GM20431 (cell line): ENCODE data around the gene VOPP1.

Source experiments
- in situ Hi-C: fragments of 300-500 bp; cut with MseI, MboI; formaldehyde crosslinking; loops from one replicate; pipeline ENCODE4 v1.15.0; 2020; ENCODE audit warnings: low sequenced_read_pairs; ENCODE audit not compliant: unreplicated experiment

The VOPP1 gene

DNA sequence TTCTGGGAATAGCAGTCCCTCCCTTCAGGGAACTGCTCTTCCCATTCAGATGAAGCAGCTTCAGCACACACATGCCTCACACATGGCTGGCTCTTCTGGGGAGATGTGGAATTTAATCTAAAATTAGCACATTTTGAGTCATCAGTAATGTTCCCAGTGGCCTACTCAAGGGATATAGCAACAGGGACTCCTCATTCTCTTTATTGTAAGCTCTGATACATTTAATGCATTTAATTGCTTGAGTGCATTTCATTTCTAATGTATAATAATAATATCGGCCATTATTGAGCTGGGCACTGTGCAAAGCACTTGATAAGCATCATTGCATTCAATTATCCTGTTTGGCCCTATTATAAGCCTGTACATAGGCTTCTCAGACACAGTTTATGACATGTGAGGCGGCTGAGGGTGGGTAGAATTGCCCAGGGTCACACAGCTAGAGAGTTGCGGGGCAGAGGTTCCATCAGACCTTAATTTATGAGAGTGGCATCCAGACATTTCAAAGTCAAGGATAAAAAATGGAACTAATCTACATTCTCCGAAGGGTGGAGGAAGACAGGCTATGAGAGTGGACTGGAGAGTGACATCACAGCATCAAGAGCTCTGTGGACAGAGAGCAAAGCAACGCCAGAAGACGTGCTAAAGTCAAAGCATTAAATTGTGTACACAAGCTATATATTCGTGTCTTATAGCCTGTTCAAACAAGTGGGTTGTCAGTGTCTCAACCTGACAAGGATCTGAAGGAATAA, 130.4 kb downstream of the VOPP1 start:
- in situ Hi-C loops: no loop called here

DNA sequence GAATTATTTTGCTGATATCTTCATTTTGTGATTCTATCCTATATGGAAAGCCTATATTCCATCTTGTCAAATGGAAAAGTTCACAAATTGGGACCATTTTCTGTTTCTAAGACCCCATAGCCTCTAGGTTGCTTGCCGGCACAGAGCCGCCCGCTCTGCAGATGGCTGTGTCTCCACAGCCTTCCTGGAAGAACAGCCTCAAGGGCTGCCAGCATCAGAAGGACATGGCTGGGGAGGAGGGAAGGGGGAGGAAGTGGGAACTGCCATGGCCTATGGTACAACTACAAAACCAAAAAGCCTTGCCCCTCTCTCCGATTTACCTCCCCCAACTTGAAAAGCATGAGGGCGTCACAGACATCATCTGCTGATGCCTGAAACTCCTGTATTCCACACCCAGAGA, 131.3 kb downstream of the VOPP1 start:
- in situ Hi-C loops: no loop called here

DNA sequence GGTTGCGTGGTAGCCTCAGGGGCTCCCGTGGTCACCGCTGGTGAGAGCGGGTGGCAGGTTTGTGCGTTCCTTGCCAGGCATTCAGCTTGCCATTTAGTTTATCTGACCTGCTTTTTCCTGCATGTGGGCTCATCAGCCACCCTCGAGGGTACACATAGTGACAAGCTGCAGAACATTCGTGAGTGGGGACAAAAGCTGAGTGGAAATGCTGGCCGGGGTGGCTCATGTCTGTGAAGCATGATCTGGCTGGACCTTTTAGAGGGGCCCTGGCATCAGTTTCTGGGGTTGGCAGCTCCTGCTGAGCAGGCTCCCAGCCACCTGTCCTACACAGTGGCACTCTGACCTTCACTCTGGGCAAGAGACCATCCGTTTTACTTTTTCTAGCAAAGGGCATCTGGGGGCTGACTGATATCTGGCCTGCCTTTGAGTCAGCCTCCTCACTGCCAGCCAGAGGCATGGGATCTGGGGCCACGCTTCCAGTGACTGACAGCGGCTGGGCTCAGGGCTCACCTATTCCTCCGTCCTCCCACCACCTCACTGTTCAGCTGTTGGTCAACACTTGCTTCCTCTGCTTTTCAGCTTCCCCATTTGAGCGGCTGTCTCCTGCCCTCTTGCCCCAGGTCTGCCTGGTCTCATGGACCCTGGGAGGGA, 132.1 kb downstream of the VOPP1 start:
- in situ Hi-C loops: no loop called here

DNA sequence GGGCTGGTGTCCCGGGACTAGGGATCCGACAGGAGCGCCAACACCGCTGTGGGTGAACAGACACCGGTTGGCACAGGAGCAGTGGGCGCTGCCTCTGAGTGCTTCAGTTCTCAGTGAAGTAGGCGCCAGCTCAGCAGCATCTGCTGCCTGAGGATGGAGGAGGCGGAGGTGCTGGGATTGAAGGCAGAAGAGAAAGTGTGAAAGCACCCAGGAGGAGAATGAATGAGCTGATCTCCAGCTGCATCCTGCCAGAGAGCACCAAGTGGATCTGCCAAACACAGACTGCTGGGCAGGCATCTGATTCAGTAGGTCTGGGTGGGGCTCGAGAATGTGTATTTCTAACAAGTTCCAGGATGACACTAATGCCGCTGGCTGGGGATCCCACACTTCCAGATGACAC, 132.7 kb downstream of the VOPP1 start:
- in situ Hi-C loops: loop anchor here (10.0 kb wide), 1 partner anchor 155 kb away; no protein-coding TSS in a partner anchor

DNA sequence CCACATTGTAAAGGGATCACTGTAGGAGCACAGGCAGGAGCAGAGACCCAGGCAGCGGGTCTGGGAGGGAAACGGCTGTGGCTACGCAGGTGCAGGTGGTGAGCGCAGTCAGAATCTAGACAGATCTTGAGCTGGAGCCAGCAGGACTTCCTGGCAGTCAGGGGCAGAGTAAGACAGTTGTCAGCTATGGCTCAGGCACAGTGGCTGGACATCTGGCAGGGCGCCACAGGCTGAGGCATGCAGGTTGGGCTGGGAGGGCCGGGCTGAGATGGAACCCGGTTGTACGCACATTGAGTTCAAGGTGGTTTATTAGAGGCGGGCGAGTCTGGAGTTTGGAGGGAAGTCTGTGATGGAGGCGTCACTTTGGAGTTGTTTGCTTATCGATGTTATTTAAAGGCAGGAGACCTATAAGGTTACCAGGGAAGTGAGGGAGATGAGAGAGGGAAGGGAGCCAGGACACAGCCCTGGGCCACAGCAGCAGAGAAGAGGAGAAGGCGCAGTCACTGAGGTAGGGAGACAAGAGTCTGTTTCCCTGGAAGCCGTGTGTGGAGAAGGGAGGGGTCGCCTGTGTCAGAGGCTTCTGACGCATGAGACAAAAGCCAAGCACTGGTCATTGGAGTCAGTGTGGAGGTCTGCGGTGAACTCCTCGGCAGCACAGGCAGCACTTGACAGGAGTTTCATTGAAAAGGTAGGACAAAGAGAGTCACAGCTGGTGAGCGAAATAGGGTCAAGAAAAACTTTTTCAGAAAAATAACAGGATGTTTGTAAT, 133.4 kb downstream of the VOPP1 start:
- in situ Hi-C loops: loop anchor here (10.0 kb wide), 1 partner anchor 156 kb away; no protein-coding TSS in a partner anchor

DNA sequence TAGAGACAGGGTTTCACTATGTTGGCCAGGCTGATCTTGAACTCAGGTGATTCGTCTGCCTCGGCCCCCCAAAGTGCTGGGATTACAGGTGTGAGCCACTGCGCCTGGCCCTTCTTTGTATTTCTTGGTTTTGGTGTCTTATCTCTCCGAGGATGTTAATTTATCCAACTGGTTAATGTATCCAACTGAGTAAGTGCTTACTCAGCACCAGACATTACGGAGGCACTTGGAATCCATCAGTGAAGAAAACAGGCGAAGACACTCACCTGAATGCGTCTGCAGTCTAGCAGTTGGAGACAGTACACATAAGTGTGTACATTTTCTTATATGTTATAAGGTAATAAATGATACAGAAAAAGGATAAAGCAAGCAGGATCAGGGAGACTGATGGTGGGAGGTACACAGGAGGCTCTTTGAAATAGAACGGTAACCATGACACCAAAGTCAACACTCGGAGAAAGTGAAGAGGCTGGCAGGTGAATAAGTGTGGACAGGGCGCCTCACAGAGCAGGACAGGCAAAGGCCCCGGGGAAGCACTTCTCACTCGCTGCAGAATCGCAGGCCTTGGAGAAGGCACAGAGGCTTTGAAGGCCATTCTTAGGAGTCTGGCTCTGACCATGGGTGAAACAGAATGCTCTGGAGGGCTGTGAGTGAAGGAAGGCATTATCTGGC, 134.1 kb downstream of the VOPP1 start:
- in situ Hi-C loops: loop anchor here (10.0 kb wide), 1 partner anchor 157 kb away; no protein-coding TSS in a partner anchor

DNA sequence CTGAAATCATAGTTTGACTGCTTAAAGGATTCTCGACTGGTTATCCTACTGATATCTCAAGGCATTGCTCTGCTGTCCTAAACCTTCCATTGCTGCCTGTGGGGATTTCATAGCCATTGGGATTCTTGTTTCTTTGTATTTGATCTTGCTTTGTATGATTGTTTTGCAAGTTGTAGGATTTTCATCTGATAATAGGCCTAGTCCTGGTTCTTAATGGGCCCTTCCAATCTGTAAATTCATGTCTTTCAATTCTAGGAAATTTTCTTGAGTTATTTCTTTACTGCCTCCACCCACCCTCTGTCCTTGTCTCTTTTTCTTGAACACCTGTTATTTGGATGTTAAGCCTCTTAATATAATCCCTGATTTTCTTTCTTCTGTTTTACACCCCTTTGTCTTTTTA, 134.9 kb downstream of the VOPP1 start:
- in situ Hi-C loops: loop anchor here (10.0 kb wide), 1 partner anchor 157 kb away; no protein-coding TSS in a partner anchor

DNA sequence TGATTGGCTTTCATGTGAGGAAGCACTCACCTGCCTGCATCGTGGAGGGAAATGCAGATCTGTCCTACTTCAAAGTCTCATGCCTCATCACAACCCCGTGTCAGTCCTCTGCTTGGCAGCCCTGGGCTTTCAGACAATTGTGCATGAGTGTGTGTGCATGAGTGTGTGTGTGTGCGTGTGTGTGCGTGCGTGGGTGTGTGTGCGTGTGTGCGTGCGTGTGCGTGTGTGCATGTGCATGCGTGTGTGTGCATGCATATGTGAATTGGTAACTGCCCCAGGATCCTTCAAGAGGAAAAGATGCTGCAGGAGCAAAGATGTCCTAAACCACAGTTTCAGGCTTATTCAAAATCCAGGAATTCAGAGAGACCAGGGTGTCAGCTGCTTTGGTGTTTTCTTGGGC, 135.8 kb downstream of the VOPP1 start:
- in situ Hi-C loops: loop anchor here (10.0 kb wide), 1 partner anchor 158 kb away; no protein-coding TSS in a partner anchor

DNA sequence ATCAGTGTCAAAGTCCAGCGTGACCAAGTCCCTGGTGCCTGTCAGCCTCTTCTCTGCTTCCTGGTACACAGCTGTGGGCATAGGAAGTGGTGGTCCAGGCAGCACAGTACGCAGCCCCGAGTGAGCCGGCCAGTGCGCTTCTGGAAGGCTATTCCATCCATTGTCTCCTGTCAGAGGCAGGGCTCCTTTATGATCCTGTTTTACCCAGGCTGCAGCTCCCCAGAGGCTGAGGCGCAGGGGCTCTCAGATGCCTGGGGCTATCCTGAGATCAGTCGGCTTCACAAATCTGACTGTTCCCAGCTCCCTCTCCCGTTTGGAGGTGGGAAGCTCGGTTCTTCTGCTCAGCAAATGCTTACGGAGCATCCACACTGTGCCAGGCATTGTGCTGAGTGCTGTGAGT, 136.8 kb downstream of the VOPP1 start:
- in situ Hi-C loops: loop anchor here (10.0 kb wide), 1 partner anchor 159 kb away; no protein-coding TSS in a partner anchor

DNA sequence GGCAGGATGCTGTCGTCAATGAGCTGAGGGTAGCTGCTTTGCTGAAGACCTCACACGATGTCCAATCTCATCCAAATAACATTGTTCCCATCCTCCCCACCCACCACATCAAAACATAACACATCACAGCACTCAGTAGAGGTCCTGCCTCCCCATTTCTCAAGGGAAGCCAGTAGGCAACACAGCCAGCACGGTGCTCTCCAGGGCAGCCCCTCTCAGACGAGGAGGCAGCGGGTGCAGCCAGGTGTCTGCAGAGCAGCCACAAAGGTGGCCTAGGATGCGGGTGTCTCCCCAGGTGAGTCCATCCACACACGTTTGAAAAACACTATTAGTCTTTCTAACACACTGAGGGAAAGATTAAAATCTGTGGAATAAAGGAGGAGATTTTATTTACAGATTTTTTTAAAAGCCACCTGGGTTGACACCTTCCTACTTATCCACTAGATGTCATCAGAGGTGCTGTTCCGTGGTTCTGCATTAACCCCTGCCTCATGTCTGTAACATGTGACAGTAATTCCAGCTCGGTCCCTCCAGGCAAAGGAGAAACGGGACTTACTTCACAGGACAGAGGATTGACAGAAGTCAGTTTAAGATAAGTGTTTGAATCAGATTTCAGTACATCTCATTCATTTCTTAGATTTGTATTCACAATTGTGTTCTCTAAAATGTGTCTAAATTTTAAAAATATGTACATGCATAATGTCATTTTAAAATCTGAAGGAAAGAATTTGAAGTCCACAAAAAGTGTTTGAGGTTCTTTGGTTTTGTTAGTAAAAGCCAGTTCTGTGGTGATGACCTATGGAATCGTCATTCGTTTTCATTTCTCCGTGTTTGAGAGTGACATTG, 139.1 kb downstream of the VOPP1 start:
- in situ Hi-C loops: loop anchor here (10.0 kb wide), 1 partner anchor 162 kb away; no protein-coding TSS in a partner anchor

DNA sequence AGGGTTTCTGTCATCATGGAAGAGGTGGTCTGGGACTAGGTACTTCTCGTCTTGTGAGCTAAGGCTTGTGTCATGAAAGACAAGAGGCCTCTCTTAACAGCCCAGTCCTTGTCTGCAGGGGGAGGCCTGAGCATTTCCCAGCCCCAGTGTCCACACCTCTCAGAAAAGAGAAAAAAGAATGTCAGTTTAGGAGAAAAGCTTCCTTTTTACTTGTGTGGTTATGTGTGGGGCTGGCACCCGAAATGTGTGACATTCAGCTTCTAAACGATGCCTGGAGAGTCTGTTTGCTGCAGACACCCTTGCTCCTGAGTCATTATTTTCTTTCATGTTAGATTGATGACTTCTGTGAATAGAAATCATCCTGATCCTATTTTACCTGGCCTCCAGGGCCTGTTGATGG, 139.8 kb downstream of the VOPP1 start:
- in situ Hi-C loops: loop anchor here (10.0 kb wide), 1 partner anchor 162 kb away; no protein-coding TSS in a partner anchor

DNA sequence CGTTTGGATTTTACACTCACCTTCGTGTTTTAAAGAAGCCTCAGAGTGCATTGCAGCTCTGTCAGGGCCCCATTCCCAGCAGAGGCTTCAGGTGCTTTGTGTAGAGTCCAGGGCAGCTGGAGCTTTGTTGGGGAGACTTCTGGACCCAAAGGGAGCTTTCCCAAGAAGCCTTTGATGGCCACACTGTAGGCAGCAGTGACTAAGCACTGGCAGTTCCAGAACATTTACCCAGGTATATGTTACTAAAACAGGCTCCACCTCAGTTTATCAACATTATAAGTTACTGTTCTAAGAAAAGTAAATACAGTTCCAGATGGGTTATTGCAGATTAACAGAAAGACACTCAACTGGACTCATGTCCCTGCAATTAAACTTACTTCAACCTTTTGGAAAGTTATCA, 140.4 kb downstream of the VOPP1 start:
- in situ Hi-C loops: loop anchor here (10.0 kb wide), 1 partner anchor 163 kb away; no protein-coding TSS in a partner anchor

DNA sequence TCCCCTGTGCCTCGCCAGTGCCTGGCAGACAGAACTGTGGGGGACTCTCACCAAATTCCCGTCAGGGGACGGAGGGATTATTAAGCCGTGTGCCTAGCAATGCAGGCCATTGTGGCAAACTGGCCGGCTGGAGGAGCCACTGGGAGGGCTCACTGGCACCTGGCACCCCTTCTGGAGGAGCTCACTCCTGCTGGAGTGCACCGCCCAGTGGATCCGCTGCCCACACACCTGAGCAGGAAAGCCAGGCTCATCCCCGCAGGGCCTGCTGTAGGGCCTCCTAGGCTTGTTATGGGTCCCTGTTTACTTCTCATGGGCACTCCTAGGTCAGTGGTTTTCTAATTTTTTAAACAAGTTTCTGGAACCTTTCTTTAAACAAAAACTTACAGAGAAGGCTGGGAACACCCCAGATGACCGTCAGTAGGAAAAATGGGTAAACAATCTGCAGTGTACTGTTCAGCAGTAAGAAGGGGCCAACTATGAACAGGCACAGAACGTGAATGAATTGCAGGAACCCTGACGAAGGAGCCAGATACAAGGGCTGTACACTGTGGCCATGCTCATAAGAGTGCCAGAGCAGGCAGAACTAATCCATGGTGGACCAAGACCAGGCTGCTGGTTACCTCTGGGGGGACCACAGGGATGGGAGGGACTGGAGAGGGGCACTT, 142.3 kb downstream of the VOPP1 start:
- in situ Hi-C loops: loop anchor here (10.0 kb wide), 1 partner anchor 165 kb away; no protein-coding TSS in a partner anchor

DNA sequence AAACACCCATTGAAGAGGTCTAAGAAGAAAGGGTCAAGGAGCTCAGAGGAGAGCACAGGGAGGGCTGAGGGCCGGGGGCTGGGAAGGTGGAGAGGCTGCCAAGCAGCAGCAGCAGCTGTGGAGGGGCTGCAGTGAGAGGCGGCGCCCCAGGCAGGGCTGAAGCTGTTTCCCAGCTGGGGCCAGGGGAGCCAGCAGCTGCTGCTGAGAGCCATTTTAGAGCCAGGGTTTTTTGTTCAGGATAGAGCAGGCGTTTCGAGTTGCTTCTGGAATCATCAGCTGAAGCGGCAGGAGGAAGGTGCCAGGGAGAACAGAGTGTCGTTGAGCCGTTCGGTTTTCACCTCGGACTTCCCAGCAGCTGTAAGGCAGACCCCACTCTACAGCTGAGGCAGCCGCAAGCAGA, 144.5 kb downstream of the VOPP1 start:
- in situ Hi-C loops: no loop called here

DNA sequence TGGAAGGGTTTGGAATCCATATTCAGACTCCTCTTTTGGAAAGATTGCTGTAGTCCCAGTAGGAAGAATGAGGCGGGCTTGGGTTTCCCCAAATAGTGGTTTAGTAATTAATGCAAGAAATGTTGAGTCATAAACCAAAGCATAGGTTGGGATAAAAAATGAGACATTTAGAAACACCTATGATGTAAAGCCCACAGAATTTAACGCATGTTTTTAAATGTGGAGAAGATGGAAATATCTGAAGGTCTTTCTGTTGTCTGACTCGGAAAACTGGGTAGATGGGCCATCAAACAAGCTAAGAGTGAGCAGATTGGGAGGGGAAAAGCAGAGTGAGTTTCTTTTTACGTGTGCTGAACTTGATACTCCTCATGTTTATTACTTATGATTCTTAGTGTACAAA, 145.0 kb downstream of the VOPP1 start:
- in situ Hi-C loops: no loop called here

DNA sequence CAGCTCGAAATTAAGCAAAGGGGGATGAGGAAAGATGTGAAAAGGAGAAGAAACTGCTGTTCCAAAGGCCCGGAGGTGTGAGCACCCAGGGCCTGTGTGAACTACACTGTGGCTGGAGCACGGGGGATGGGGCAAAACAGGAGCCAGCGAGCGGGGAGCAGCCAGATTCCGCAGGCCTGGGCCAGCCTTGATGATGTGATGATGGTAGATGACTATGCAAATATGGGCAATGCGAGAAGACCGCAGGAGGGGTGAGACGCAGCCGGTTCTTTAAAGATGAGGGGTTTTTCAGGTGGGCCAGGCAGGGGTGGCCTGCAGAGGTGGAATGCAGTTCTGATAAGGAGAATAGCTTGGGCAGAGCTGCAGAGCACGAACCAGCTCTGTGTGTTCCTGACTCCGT, 145.6 kb downstream of the VOPP1 start:
- in situ Hi-C loops: no loop called here

DNA sequence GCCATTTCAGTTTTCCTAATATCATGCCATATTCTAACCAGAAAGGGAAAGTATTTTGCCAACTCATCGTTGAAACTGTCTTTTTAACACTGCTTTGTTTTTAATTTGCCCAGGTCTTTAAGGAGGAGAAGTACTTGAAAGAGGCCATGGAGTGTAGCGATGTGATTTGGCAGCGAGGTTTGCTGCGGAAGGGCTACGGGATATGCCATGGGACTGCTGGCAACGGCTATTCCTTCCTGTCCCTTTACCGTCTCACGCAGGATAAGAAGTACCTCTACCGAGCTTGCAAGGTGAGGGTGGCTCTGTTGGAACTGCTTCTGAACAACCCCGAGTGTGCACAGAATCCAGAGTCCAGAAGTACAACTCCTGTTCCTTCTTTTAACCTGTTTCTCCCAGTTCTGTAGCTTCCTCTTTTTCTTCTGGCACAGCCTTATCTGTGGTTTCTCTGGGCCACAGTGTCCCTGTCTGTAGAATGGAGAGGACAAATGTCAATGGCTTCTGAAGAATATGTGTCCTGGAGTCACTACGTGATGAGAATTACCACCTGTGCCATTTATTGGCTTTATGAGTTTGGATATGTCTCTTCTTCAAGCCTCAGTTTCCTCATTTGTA, 147.1 kb downstream of the VOPP1 start:
- in situ Hi-C loops: no loop called here

DNA sequence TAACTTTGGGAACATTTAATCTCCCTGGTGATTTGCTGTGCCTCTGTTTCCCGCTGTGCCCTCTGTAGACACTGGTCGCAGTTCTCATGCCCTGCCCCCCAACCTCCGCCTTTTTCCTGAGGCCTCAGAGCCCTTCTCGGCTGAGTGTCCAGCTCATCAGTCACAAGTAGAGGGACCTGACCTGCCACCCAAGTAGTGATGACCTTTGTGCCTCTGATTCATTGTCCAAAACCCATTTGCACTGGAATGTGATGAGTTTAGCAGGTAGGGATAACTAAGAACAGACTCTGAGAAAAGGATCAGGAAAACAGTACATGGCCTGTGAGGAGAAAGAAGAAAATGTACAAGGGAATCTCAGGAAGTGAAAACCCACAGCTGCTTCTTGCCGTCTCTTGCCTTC, 148.4 kb downstream of the VOPP1 start:
- in situ Hi-C loops: loop anchor here (25.0 kb wide), 1 partner anchor 662 kb away; the partner anchor contains the start of gene SEC61G
